ENCODE results near the gene ZNF33B.

DNA sequence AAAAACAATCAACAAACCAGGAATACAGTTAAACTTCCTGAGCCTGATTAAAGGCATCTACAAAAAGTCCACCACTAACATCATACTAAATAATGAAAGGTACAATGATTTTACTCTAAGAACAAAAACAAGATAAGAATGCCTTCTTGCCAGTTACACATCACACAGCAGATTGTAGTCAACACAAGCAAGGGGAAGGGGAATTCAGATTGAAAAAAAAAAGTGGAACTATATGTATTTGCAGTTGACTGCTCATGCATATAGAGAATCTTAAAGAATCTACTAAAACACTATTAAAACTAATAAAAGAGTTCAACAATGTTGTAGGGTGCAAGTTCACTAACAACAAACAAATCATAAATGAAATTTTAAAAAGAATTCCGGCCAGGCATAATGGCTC is 28.5 kb downstream of the ZNF33B start:
- TF ChIP-seq POLR2A (IDR thresholded peaks at IDR 0.05) (no peak), POLR2AphosphoS5 (IDR thresholded peaks at IDR 0.05) (no peak)
- TF ChIP-seq, protein P1, sequence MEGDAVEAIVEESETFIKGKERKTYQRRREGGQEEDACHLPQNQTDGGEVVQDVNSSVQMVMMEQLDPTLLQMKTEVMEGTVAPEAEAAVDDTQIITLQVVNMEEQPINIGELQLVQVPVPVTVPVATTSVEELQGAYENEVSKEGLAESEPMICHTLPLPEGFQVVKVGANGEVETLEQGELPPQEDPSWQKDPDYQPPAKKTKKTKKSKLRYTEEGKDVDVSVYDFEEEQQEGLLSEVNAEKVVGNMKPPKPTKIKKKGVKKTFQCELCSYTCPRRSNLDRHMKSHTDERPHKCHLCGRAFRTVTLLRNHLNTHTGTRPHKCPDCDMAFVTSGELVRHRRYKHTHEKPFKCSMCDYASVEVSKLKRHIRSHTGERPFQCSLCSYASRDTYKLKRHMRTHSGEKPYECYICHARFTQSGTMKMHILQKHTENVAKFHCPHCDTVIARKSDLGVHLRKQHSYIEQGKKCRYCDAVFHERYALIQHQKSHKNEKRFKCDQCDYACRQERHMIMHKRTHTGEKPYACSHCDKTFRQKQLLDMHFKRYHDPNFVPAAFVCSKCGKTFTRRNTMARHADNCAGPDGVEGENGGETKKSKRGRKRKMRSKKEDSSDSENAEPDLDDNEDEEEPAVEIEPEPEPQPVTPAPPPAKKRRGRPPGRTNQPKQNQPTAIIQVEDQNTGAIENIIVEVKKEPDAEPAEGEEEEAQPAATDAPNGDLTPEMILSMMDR (IDR thresholded peaks at IDR 0.05): no peak
